ENCODE results near the gene NAXD. TPM values are rescaled to one million over a fixed set of nuclear protein-coding genes. Genes with fewer than 3 reads are reported as not detected.

Gene NAXD
- total and polyA plus RNA-seq, 2 experiments from 2014 or later: 16.9 to 18.5 TPM

DNA sequence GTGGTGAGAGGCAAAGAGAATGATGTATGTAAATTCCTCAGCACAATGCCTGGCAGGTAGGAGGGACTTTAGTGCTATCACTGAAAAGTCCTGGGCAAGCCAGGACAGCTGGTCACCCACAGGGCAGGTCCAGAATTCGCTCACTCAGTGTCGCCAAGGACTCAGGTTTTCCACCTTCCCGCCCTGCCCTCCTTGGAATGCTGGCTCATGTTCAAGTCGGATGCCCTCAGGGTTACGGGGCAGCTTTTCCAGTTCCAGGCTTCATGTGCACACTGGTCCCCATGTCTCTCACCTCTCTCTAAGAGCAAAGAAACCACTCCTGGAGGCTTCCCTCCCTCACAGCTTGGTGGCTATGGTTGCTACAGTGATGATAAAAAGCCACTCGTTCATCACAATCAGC, 24.8 kb upstream of the NAXD start (continued):
- TF ChIP-seq, protein P1, sequence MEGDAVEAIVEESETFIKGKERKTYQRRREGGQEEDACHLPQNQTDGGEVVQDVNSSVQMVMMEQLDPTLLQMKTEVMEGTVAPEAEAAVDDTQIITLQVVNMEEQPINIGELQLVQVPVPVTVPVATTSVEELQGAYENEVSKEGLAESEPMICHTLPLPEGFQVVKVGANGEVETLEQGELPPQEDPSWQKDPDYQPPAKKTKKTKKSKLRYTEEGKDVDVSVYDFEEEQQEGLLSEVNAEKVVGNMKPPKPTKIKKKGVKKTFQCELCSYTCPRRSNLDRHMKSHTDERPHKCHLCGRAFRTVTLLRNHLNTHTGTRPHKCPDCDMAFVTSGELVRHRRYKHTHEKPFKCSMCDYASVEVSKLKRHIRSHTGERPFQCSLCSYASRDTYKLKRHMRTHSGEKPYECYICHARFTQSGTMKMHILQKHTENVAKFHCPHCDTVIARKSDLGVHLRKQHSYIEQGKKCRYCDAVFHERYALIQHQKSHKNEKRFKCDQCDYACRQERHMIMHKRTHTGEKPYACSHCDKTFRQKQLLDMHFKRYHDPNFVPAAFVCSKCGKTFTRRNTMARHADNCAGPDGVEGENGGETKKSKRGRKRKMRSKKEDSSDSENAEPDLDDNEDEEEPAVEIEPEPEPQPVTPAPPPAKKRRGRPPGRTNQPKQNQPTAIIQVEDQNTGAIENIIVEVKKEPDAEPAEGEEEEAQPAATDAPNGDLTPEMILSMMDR (conservative IDR thresholded peaks at IDR 0.05; ENCODE audit: low read depth in 2 of 2): no peak
- TF ChIP-seq EZH2phosphoT487 (IDR thresholded peaks at IDR 0.05; ENCODE audit: unreplicated experiment) (no peak), ZNF114 (CRISPR knock-in tag; IDR thresholded peaks at IDR 0.05) (no peak), NANOG (IDR thresholded peaks at IDR 0.05; ENCODE audit: borderline replicate concordance) (no peak)
- TF ChIP-seq, protein P2, sequence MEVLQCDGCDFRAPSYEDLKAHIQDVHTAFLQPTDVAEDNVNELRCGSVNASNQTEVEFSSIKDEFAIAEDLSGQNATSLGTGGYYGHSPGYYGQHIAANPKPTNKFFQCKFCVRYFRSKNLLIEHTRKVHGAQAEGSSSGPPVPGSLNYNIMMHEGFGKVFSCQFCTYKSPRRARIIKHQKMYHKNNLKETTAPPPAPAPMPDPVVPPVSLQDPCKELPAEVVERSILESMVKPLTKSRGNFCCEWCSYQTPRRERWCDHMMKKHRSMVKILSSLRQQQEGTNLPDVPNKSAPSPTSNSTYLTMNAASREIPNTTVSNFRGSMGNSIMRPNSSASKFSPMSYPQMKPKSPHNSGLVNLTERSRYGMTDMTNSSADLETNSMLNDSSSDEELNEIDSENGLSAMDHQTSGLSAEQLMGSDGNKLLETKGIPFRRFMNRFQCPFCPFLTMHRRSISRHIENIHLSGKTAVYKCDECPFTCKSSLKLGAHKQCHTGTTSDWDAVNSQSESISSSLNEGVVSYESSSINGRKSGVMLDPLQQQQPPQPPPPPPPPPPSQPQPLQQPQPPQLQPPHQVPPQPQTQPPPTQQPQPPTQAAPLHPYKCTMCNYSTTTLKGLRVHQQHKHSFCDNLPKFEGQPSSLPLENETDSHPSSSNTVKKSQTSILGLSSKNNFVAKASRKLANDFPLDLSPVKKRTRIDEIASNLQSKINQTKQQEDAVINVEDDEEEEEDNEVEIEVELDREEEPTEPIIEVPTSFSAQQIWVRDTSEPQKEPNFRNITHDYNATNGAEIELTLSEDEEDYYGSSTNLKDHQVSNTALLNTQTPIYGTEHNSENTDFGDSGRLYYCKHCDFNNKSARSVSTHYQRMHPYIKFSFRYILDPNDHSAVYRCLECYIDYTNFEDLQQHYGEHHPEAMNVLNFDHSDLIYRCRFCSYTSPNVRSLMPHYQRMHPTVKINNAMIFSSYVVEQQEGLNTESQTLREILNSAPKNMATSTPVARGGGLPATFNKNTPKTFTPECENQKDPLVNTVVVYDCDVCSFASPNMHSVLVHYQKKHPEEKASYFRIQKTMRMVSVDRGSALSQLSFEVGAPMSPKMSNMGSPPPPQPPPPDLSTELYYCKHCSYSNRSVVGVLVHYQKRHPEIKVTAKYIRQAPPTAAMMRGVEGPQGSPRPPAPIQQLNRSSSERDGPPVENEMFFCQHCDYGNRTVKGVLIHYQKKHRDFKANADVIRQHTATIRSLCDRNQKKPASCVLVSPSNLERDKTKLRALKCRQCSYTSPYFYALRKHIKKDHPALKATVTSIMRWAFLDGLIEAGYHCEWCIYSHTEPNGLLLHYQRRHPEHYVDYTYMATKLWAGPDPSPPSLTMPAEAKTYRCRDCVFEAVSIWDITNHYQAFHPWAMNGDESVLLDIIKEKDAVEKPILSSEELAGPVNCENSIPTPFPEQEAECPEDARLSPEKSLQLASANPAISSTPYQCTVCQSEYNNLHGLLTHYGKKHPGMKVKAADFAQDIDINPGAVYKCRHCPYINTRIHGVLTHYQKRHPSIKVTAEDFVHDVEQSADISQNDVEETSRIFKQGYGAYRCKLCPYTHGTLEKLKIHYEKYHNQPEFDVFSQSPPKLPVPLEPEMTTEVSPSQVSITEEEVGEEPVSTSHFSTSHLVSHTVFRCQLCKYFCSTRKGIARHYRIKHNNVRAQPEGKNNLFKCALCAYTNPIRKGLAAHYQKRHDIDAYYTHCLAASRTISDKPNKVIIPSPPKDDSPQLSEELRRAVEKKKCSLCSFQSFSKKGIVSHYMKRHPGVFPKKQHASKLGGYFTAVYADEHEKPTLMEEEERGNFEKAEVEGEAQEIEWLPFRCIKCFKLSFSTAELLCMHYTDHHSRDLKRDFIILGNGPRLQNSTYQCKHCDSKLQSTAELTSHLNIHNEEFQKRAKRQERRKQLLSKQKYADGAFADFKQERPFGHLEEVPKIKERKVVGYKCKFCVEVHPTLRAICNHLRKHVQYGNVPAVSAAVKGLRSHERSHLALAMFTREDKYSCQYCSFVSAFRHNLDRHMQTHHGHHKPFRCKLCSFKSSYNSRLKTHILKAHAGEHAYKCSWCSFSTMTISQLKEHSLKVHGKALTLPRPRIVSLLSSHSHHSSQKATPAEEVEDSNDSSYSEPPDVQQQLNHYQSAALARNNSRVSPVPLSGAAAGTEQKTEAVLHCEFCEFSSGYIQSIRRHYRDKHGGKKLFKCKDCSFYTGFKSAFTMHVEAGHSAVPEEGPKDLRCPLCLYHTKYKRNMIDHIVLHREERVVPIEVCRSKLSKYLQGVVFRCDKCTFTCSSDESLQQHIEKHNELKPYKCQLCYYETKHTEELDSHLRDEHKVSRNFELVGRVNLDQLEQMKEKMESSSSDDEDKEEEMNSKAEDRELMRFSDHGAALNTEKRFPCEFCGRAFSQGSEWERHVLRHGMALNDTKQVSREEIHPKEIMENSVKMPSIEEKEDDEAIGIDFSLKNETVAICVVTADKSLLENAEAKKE (CRISPR knock-in tag; IDR thresholded peaks at IDR 0.05): no peak
- TF ChIP-seq, protein P3, sequence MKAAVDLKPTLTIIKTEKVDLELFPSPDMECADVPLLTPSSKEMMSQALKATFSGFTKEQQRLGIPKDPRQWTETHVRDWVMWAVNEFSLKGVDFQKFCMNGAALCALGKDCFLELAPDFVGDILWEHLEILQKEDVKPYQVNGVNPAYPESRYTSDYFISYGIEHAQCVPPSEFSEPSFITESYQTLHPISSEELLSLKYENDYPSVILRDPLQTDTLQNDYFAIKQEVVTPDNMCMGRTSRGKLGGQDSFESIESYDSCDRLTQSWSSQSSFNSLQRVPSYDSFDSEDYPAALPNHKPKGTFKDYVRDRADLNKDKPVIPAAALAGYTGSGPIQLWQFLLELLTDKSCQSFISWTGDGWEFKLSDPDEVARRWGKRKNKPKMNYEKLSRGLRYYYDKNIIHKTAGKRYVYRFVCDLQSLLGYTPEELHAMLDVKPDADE (IDR thresholded peaks at IDR 0.05): no peak

DNA sequence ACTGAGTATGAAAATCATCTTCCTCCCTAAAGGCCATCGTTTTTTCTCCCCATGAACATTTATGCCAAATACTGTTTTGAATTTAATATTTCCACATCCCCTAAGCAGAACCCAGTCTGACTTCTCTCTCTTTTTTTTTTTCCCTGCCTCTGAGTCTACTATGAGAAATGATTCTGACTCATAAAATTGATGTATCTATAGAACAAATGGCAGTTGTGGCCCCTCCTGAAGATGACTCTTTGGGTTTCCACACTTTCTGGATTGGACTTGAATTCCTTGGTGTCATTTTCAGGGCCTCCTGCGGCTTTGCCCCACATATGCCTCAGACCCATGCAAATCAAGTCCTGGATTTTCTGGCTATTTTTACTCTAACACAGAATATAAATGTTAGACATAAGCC, 22.7 kb upstream of the NAXD start:
- no peaks in the 10 kb centered on the region for H3F3A ChIP-seq (replicated peaks; ENCODE audit: low read depth)
- no peaks in the 10 kb centered on the region for H3K4me1 ChIP-seq (ENCODE audit: insufficient read depth)
- H3K9me2 ChIP-seq (ENCODE audit: insufficient read depth): no peaks in the 10 kb centered on the region
- H4K20me1 ChIP-seq (replicated peaks; ENCODE audit: insufficient read depth): no peaks in the 10 kb centered on the region
- H3K27ac ChIP-seq (ENCODE audit: low read depth): no peak overlapping the region
- DNase-seq (ENCODE audit: low spot score): no peak
- no peak overlapping the region for H3K4me3 ChIP-seq
- Mint-ChIP-seq H3K4me3 (no peak overlapping the region), H3K9me3 (no peaks in the 10 kb centered on the region), H3K27ac (no peak overlapping the region), H3K4me1 (peaks cover 8% of the 10 kb centered on the region; the same call in 2 of the 3 replicates), H3K27me3 (ENCODE audit: insufficient read depth, low read depth, poor library complexity) (peaks cover 4% of the 10 kb centered on the region), H3K36me3 (ENCODE audit: low read depth) (no peaks in the 10 kb centered on the region)
- H3K79me2 ChIP-seq (replicated peaks; ENCODE audit: insufficient read depth): no peaks in the 10 kb centered on the region
- no peak overlapping the region for H3K4me2 ChIP-seq
- no peak overlapping the region for H2AFZ ChIP-seq
- no peaks in the 10 kb centered on the region for H3K36me3 ChIP-seq (ENCODE audit: insufficient read depth)
- no peaks in the 10 kb centered on the region for H3K27me3 ChIP-seq (ENCODE audit: insufficient read depth)
- no peak for ATAC-seq
- TF ChIP-seq, protein P3 (IDR thresholded peaks at IDR 0.05): no peak
- TF ChIP-seq POLR2AphosphoS5 (IDR thresholded peaks at IDR 0.05; ENCODE audit: low read depth) (no peak), ZNF114 (CRISPR knock-in tag; IDR thresholded peaks at IDR 0.05) (no peak), EZH2phosphoT487 (IDR thresholded peaks at IDR 0.05; ENCODE audit: unreplicated experiment) (no peak), JUNB (IDR thresholded peaks at IDR 0.05; ENCODE audit: unreplicated experiment) (no peak)
- TF ChIP-seq, protein P4, sequence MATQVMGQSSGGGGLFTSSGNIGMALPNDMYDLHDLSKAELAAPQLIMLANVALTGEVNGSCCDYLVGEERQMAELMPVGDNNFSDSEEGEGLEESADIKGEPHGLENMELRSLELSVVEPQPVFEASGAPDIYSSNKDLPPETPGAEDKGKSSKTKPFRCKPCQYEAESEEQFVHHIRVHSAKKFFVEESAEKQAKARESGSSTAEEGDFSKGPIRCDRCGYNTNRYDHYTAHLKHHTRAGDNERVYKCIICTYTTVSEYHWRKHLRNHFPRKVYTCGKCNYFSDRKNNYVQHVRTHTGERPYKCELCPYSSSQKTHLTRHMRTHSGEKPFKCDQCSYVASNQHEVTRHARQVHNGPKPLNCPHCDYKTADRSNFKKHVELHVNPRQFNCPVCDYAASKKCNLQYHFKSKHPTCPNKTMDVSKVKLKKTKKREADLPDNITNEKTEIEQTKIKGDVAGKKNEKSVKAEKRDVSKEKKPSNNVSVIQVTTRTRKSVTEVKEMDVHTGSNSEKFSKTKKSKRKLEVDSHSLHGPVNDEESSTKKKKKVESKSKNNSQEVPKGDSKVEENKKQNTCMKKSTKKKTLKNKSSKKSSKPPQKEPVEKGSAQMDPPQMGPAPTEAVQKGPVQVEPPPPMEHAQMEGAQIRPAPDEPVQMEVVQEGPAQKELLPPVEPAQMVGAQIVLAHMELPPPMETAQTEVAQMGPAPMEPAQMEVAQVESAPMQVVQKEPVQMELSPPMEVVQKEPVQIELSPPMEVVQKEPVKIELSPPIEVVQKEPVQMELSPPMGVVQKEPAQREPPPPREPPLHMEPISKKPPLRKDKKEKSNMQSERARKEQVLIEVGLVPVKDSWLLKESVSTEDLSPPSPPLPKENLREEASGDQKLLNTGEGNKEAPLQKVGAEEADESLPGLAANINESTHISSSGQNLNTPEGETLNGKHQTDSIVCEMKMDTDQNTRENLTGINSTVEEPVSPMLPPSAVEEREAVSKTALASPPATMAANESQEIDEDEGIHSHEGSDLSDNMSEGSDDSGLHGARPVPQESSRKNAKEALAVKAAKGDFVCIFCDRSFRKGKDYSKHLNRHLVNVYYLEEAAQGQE (IDR thresholded peaks at IDR 0.05; ENCODE audit: unreplicated experiment): no peak

All from GM23338 (cell line).